GM18511 (cell line): ENCODE results near the gene WDR7.

Experiments
- ATAC-seq: cut with Tn5 transposase; IDR thresholded peaks from one replicate; pipeline ENCODE4 v1.9.1; 2021; ENCODE audit warnings: mild to moderate bottlenecking, moderate library complexity; ENCODE audit not compliant: unreplicated experiment

The WDR7 gene

GRCh38 chr18:56721031-56721430, 69.9 kb downstream of the WDR7 start:
- no peak for ATAC-seq

DNA sequence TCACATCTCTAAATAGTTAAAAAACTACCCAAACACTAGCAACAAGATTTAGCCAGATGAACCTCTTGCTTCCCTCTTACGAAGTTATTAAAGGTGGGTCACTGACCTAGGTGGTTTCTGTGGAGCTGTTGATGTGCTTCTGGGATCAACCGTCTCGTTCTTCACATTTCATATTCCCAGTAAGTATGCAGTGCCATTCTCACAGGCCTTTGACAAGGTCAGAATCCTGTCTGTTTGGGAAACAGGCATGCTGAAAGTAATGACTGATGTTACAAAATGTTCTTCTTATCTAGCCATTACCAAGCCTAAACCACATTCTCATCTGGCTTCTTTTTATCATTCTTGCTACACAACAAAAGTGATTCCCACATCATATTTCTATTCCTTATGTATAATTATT, 70.3 kb downstream of the WDR7 start:
- no peak for ATAC-seq

- ATAC-seq = no peak
Measured at GRCh38 chr18:56722518-56722917, 71.4 kb downstream of the WDR7 start.

GRCh38 chr18:56723068-56723467, 71.9 kb downstream of the WDR7 start:
- no peak for ATAC-seq

DNA sequence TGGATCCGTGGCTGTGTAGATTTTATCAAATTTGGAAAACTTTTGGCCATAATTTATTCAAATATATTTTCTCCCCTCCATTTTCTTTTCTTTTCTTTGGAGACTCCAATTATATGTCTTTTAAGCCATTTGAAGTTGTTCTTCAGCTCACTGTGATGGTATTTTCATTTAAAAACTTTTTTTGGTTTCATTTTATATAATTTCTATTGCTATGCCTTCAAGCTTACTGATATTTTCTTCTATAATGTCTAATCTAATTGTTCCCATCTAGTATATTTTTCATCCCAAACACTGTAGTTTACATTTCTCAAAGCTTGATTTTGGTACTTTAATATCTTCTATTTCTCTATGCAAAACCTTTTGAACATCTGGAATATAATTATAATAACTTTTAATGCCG, 72.5 kb downstream of the WDR7 start:
- no peak for ATAC-seq

- ATAC-seq = no peak
Measured at GRCh38 chr18:56726906-56727305, 75.7 kb downstream of the WDR7 start.

DNA sequence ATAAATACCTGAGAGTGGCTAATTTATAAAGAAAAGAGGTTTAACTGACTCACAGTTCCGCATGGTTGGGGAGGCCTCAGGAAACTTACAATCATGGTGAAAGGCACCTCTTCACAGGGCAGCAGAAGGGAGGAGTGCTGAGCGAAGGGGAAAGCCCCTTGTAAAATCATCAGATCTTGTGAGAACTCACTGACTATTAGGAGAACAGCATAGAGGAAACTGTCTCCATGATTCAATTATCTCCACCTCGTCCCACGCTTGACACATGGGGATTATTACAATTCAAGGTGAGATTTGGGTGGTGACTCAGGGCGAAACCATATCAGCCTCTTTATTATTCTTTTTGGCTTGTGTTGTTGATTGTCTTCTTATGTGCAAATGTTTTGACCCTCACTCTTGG, 76.2 kb downstream of the WDR7 start:
- ATAC-seq = no peak

DNA sequence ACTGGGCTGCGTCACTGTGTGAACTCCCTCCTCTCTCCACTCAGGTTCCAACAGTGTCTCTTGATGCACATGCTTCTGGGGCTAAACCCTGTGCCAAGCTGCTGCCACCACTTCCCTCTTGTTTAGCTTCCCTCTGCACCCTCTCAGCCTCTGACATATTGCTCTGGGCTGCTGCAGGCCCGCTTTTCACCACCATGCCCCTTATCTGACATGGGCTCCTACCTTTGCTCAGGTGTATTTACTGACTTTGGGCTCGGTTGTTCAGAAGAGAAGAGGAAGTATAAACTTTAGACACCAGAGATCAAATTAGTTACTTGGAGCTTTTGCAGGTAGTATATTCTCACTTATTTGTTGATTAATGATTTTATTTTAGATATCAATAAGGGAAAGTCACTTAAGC, 77.6 kb downstream of the WDR7 start:
- ATAC-seq = no peak

DNA sequence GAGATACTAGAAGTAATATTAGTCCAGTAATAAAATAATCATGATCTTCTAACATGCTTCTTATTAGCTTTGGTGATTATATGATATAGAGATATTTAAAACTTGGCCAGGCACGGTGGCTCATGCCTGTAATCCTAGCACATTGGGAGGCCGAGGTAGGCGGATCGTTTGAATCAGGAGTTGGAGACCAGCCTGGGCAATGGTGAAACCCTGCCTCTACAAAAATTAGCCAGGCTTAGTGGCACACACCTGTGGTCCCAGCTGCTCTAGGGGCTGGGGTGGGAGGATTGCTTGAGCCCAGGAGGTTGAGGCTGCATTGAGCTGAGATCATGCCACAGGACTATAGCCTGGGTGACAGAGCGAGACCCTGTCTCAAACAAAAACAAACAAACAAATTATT, 87.0 kb downstream of the WDR7 start:
- no peak for ATAC-seq

DNA sequence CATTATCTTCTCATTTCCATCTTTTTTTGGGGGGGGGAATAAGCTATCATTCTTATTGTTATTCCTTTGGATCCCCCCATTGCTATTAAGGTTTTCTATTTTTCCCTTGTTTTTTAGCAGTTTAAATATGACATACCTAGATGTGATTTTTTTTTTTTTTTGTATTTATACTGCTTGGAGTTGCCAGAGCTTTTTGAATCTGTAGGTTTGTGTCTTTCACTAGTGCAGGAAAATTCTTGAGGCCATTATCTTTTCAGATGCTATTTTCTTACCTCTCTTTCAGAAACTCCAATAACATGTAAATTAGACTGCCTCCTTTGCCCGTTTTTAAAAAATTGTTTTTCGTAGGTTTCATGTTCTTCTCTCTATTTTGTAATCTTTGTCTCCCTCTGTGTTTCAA, 88.6 kb downstream of the WDR7 start:
- no peak for ATAC-seq

DNA sequence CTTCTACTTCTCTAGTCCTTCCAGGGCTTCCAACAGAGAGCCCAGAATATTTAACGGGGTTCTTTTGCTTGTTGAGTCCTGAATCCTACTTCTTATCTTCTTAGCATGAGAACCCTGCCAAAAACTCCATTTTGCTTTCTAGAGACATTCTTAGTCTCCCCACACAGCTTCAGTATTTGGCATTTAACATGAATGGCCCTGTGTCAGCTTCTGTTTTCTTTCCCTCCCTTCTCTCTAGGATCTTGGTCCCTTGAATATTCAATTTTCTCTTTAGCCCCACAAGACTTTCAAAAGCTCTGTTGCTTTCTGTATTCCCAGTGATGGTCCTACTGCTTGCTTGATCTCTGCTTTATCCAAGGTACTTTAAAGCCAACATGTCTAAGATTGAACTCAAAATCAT, 89.5 kb downstream of the WDR7 start:
- ATAC-seq = no peak

GRCh38 chr18:56741685-56742084, 90.5 kb downstream of the WDR7 start:
- ATAC-seq = no peak

GRCh38 chr18:56743115-56743514, 92.0 kb downstream of the WDR7 start:
- ATAC-seq = no peak

- ATAC-seq = peak; percentile 90
Measured at GRCh38 chr18:56747032-56747658, 96.0 kb downstream of the WDR7 start.

DNA sequence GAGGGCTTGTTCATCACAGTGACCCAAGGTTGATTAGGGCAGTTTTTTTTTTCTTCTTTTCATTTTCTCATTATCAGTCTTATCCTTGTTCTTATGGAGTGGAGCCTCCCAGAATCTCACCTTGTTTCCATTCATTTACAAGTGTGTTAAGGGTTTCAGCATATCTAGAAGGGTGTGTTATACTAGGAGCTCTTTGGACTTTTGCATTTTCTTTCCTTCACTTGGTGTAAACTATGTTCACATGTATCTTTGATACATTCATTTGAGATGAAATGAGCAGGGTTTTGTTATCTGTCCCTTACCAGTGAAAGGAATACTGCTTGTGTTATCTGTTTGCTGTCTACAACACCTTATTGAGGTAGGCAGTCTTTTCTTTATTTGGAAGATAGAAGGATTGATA, 96.7 kb downstream of the WDR7 start:
- no peak for ATAC-seq

DNA sequence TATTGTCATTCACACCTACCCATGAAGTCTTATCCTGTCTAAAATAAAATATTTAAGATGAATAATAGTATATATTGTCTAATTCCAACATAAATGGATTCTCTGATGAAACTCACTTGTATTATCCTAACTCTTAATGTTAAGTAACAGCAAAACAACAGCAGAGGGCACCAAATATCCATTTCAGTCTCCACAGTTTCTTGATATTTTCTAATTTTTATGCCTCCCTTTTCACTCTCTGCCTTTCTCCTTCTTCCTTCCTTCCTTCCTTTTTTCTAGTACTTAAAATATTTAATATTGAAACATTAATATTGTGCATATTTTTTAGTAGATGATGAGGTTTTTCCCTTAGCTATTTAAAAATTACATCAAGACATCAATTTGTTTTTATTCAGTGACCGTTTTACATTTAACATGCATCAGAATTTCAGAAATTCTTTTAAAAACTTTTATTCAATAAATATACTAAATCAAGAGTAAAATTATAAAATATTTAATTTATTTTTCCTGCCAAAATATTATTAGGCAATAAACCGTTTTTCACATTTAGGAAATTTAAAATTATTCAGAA, 97.6 kb downstream of the WDR7 start:
- no peak for ATAC-seq

- no peak for ATAC-seq
Measured at GRCh38 chr18:56756966-56757365, 105.8 kb downstream of the WDR7 start.

- ATAC-seq = no peak
Measured at GRCh38 chr18:56770097-56770496, 118.9 kb downstream of the WDR7 start.

DNA sequence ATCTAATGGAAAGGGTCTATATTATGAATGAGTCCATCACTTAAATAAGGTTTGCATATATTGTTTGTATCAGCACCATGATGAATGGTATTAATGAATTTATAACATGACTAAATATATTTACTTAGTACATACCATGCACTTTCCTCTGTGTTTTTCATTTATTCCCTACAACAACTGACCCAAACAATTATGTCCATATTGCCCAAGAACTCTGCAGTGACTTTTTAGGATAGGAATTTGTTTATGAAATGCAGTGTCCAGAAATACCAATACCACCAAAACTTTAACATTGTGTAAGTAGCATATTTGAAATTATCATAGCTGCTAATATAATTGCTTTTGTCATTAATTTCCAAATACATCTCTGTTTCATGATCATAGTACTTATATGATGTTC, 119.7 kb downstream of the WDR7 start:
- ATAC-seq = no peak

GRCh38 chr18:56775701-56776100, 124.5 kb downstream of the WDR7 start:
- ATAC-seq = no peak

DNA sequence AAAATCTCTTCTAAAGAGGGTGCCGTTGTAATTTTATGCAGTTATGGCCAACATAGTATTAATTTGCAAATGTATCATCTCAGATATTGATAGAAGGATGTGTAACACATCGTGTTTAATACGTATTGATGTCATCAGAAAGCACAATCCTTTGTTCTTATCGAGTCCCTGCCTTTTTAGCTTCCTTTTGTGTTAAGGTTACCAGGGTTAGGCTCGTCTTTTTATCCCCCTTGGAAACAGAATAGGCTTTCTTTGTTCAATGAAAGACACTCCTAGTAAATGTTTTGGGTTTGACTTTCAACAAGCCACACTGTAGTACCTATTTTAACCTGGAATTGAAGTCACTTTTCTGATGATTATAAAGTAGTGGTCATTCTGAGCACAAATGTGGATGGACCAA, 136.2 kb downstream of the WDR7 start:
- ATAC-seq = no peak

DNA sequence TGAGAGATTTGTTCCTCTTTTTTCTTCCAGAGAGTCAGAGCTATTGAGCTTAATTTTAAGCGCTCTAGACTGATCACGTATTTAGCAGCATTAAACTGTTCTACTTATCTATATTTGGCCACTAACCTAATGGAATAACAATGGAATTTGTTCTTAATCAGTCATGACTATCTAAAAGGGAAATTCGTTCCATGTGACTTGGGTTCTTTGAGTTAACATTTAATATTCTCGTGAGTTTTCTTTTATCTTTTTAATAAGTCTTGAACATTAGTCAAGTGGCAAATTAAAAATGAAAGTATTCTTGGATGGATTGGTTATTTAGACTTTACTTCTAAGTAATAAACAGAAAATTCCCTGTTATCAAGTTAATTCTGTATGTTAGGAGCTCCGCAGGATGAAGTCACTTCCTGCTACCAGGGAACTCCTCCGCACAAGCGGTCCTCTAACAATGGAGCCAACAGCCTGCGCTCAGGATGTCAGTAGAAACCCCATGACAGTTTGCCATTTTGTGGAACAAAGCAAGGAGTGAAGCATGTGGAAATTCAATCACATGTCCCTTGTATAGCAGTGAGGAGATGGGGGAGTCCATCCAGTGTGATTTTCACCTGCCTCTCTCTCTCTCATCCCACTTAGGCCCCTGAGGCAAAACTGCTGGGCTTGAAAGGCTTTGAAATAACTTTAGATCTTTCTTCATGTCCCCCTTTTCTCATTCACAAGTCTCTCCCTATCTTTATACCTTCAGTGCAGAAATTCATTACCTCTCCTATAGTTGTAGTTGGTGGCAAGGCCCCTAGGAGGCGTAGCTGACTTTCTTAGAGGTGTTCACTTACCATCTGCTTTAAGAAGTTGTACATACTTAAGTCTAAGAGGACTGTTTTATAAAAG, 138.1 kb downstream of the WDR7 start:
- ATAC-seq = peak; percentile 48
